HepG2 (cell line): Measurements from ENCODE around the gene IQGAP2. TPM values are rescaled to one million over a fixed set of nuclear protein-coding genes. Genes with fewer than 3 reads are reported as not detected.

ENCODE experiments used
- ATAC-seq: fragments of 200-7000 bp; cut with Tn5 transposase; 3 replicates; pipeline ENCODE4 v1.9.1; 2020; ENCODE audit warnings: mild to moderate bottlenecking, moderate library complexity
- BruUV-seq: library from RNA; stranded (reverse); fragments of 400-500 nt; replicated peaks from 2 replicates; lab custom pipeline; 2021; lab: Mats Ljungman, UMichigan
- CTCF ChIA-PET: fragments of 300-600 bp; formaldehyde crosslinking; extraction: SDS; loops from one replicate; lab custom pipeline; 2021; ENCODE audit warnings: low total read pairs, inconsistent platforms, low intra/inter-chr PET ratio; lab: Yijun Ruan, JAX
- POLR2A ChIA-PET: fragments of 350-600 bp; sonication (Branson Sonifier 250); formaldehyde crosslinking; loops from one replicate; lab custom pipeline; 2020; ENCODE audit warnings: antibody characterized with exemption, inconsistent platforms; lab: Yijun Ruan, JAX
- DNase-seq: peaks from one replicate; pipeline ENCODE4 v3.0.0-alpha.2; 2015; ENCODE audit warnings: low spot score
- FAIRE-seq: peaks from 3 replicates; lab custom pipeline; 2011; peaks lifted over from hg19 to GRCh38; lab: Jason Lieb, UNC
- H2AFZ ChIP-seq: one replicate; pipeline ENCODE4 v1.6.1; 2011; ENCODE audit warnings: low read length, inconsistent platforms
- H3K27ac ChIP-seq: fragments of 300-600 bp; 3 replicates; pipeline ENCODE4 v1.8.0; 2011; ENCODE audit warnings: mixed run types, mild to moderate bottlenecking, mixed read lengths, low read length, inconsistent platforms; ENCODE audit not compliant: insufficient read depth; ENCODE audit errors: extremely low read length
- H3K27me3 ChIP-seq, 2 experiments: fragments of 200-600 bp in 1 of 2; 2 replicates in 1 of 2; 3 replicates in 1 of 2; pipeline versions ENCODE4 v1.6.0 to v1.8.0; 2011; ENCODE audit warnings: low read length in 2 of 2, mild to moderate bottlenecking in 2 of 2, moderate library complexity in 2 of 2, inconsistent platforms in 1 of 2; ENCODE audit not compliant: insufficient read depth in 2 of 2, control insufficient read depth in 1 of 2
- H3K36me3 ChIP-seq, 2 experiments: fragments of 200-600 bp in 1 of 2; replicated peaks in 1 of 2; 2 replicates in 1 of 2; 3 replicates in 1 of 2; pipeline versions ENCODE4 v1.5.1 to v1.8.0; 2011; ENCODE audit warnings: low read length in 2 of 2, inconsistent platforms in 1 of 2; ENCODE audit not compliant: insufficient read depth in 2 of 2, control insufficient read depth in 1 of 2
- H3K4me1 ChIP-seq: 2 replicates; pipeline ENCODE4 v1.5.1; 2012; ENCODE audit warnings: low read length, inconsistent platforms; ENCODE audit not compliant: insufficient read depth
- H3K4me2 ChIP-seq: 2 replicates; pipeline ENCODE4 v1.6.0; 2011; ENCODE audit warnings: low read depth, low read length, inconsistent platforms
- H3K4me3 ChIP-seq, 3 experiments: fragments of 200-600 bp in 1 of 3; sonication (generic), shearing (Covaris generic) in 1 of 3; replicated peaks in 1 of 3; 2 replicates each; pipeline ENCODE4 v1.5.1; 2011 to 2016; ENCODE audit warnings: low read length in 3 of 3, inconsistent platforms in 2 of 3, low read depth in 2 of 3, mild to moderate bottlenecking in 2 of 3, control low read depth in 1 of 3, mixed read lengths in 1 of 3; ENCODE audit not compliant: insufficient read depth in 1 of 3
- H3K79me2 ChIP-seq: one replicate; pipeline ENCODE4 v1.6.1; 2011; ENCODE audit warnings: low read length, inconsistent platforms; ENCODE audit not compliant: insufficient read depth
- H3K9ac ChIP-seq: 2 replicates; pipeline ENCODE4 v1.6.0; 2011; ENCODE audit warnings: mild to moderate bottlenecking, low read depth, low read length, inconsistent platforms; ENCODE audit not compliant: insufficient read depth
- H3K9me3 ChIP-seq: 2 replicates; pipeline ENCODE4 v1.5.1; 2012; ENCODE audit warnings: mild to moderate bottlenecking, low read length
- H4K20me1 ChIP-seq: 2 replicates; pipeline ENCODE4 v1.6.0; 2011; ENCODE audit warnings: inconsistent platforms, mild to moderate bottlenecking, low read length, moderate library complexity; ENCODE audit not compliant: insufficient read depth
- ATF7 ChIP-seq, 2 experiments: fragments of 450-650 bp in 1 of 2; sonication (generic) in 1 of 2; formaldehyde crosslinking in 1 of 2; IDR thresholded peaks; 2 replicates each; pipeline versions ENCODE4 v1.4.0 to v1.6.1; 2016 to 2020; ENCODE audit warnings: antibody characterized with exemption in 1 of 2, mild to moderate bottlenecking in 1 of 2, missing genetic modification reagents in 1 of 2
- IRF2 ChIP-seq: IDR thresholded peaks from 2 replicates; pipeline ENCODE4 v1.6.1; 2018; ENCODE audit warnings: missing genetic modification reagents, missing compliant biosample characterization
- KAT2B ChIP-seq: fragments of 150-350 bp; IDR thresholded peaks from 2 replicates; pipeline ENCODE4 v1.6.1; 2014; ENCODE audit warnings: low read depth, low read length, borderline replicate concordance
- MAFG ChIP-seq: sonication (generic); formaldehyde crosslinking; IDR thresholded peaks from 2 replicates; pipeline ENCODE4 v1.5.1; 2020; ENCODE audit warnings: mild to moderate bottlenecking, missing genetic modification reagents
- ZNF567 ChIP-seq: sonication (generic); formaldehyde crosslinking; IDR thresholded peaks from 2 replicates; pipeline ENCODE4 v1.8.1; 2023; ENCODE audit warnings: mild to moderate bottlenecking, missing genetic modification reagents, borderline replicate concordance
- ZNF639 ChIP-seq: conservative IDR thresholded peaks from 2 replicates; pipeline ENCODE4 v1.6.1; 2018; ENCODE audit warnings: missing genetic modification reagents
- WGBS: methylation state at CpG from one replicate; pipeline ENCODE4 v1.1.6; 2017; ENCODE audit warnings: low lambda C conversion rate; 5-methylcytosine and 5-hydroxymethylcytosine counted together
- in situ Hi-C: cut with HindIII; loops from 2 replicates; pipeline ENCODE4 v1.10.0; 2017; ENCODE audit warnings: low pct_unique_long_range_greater_than_20kb; ENCODE audit not compliant: extremely low pct_ligation_motif_present
- intact Hi-C: fragments of 100-400 bp; cut with micrococcal nuclease; formaldehyde crosslinking; loops from one replicate; pipeline ENCODE4 v1.10.0; 2022; ENCODE audit not compliant: unreplicated experiment
- polyA plus RNA-seq, 8 experiments: library from polyadenylated mRNA; depleted of rRNA in 3 of 8; stranded (reverse) in 7 of 8; unstranded in 1 of 8; fragments of >200 nt; fragmentation: Illumina TruSeq in 4 of 8; extraction: Trizol in 4 of 8; gene quantifications; 2 replicates each; pipeline versions ENCODE4 v1.2.1 to v1.2.3, GENCODE V29; 2011 to 2016; ENCODE audit warnings: low read depth in 4 of 8, missing spikeins in 1 of 8, mixed read lengths in 1 of 8; ENCODE audit not compliant: insufficient read depth in 1 of 8
- total RNA-seq, 5 experiments: library from RNA; depleted of rRNA; stranded (reverse); fragments of >200 nt; fragmentation: Illumina TruSeq; extraction: Trizol; gene quantifications; 2 replicates each; pipeline ENCODE4 v1.2.3, GENCODE V29; 2016; ENCODE audit warnings: low read depth in 1 of 5

Gene IQGAP2
- total and polyA plus RNA-seq, 2 of the 13 experiments (the other 11 are each of a cell fraction or from before 2014, with no cell fraction given), result 35.2 to 83.3 TPM

- TF ChIP-seq MAFG (CRISPR knock-in tag) (no peak), ZNF639 (CRISPR knock-in tag) (no peak), KAT2B (no peak), ZNF567 (CRISPR knock-in tag) (no peak)
- TF ChIP-seq, all 625 proteins: peak for 0
Measured at GRCh38 chr5:76732405-76733048, 329.4 kb downstream of the IQGAP2 start (continued).

GRCh38 chr5:76733049-76733417 is 329.9 kb downstream of the IQGAP2 start:
- H3K79me2 ChIP-seq, result no peaks in the 10 kb centered on the region
- no peak for FAIRE-seq
- no peaks in the 10 kb centered on the region for H3K4me1 ChIP-seq
- H3K9me3 ChIP-seq, result no peaks in the 10 kb centered on the region
- no peak overlapping the region for H2AFZ ChIP-seq
- H3K4me2 ChIP-seq, result no peak overlapping the region
- no peaks in the 10 kb centered on the region for H3K27me3 ChIP-seq
- ChIA-PET CTCF (no interaction called here), POLR2A (no interaction called here)
- 91% methylated on average over 13 of the region's 13 CpGs for WGBS
- no peak overlapping the region for H3K4me3 ChIP-seq
- H3K36me3 ChIP-seq, result 0 out of 5 replicates have a peak, but pooled peaks cover 0 to 4% of the 10 kb centered on the region in 2 experiments
- BruUV-seq, result no TSS peak
- in situ Hi-C loops (no loop called here), intact Hi-C loops (no loop called here)
- DNase-seq, result no peak
- H3K9ac ChIP-seq, result no peak overlapping the region
- no peak for ATAC-seq
- TF ChIP-seq ATF7 (IDR thresholded peaks at IDR 0.05), result no peak
- no peak for TF ChIP-seq ATF7 (CRISPR knock-in tag; IDR thresholded peaks at IDR 0.05)
- no peak for TF ChIP-seq IRF2 (CRISPR knock-in tag)
- H4K20me1 ChIP-seq, result no peaks in the 10 kb centered on the region
- H3K27ac ChIP-seq, result no peak overlapping the region
